ENCODE data around the gene KCNB1. TPM values are rescaled to one million over a fixed set of nuclear protein-coding genes. Genes with fewer than 3 reads are reported as not detected.

KCNB1 gene
- total and polyA plus RNA-seq, 2 of the 4 experiments (the other 2 are of a cell fraction): 0.05 TPM; not detected in 1

- no peak overlapping the region for H3K14ac ChIP-seq (replicated peaks; ENCODE audit: low read depth, low read length)
- H3K36me3 ChIP-seq (ENCODE audit: control insufficient read depth, insufficient read depth, low read length): no peaks in the 10 kb centered on the region
- H2AK9ac ChIP-seq (replicated peaks; ENCODE audit: low read depth, low read length, poor library complexity): no peak overlapping the region
- ATAC-seq (ENCODE audit: low read depth): no peak
- 67% methylated on average over 3 of the region's 12 CpGs; no CpG with 5 or more reads in 1 of the 2 experiments for WGBS, 2 experiments (ENCODE audit: extremely low coverage in 2 of 2, insufficient read length in 1 of 2)
- in situ Hi-C loops (cut with MboI; ENCODE audit: low sequenced_read_pairs): loop anchor here (25.0 kb wide), 1 partner anchor 527 kb away; no protein-coding TSS in a partner anchor
- peaks cover 32% of the 10 kb centered on the region for H3K27me3 ChIP-seq (ENCODE audit: control insufficient read depth, insufficient read depth, low read length)
- no peak overlapping the region for H2BK20ac ChIP-seq (ENCODE audit: low read depth, low read length)
- H2BK5ac ChIP-seq (ENCODE audit: low read depth, low read length, poor library complexity, severe bottlenecking): no peak overlapping the region
- H3K23ac ChIP-seq (ENCODE audit: low read depth, low read length): no peak overlapping the region
- intact Hi-C loops (cut with micrococcal nuclease): no loop called here
- no peak overlapping the region for H3K9ac ChIP-seq (ENCODE audit: low read depth, low read length)
- no peak overlapping the region for H3K4me3 ChIP-seq (ENCODE audit: insufficient read depth, low read depth, low read length)
- dilution Hi-C loops (cut with HindIII; ENCODE audit: low sequenced_read_pairs, unreplicated experiment): no loop called here
- H2AK5ac ChIP-seq (ENCODE audit: low read depth, low read length): no peak overlapping the region
- H3K9me1 ChIP-seq (ENCODE audit: insufficient read depth, low read length): no peaks in the 10 kb centered on the region
- no peak overlapping the region for H3K4me2 ChIP-seq (ENCODE audit: low read depth, low read length)
- H3K9me3 ChIP-seq (ENCODE audit: control insufficient read depth, insufficient read depth, low read length): no peaks in the 10 kb centered on the region
- H2BK15ac ChIP-seq (ENCODE audit: low read depth, low read length): no peak overlapping the region
- no TSS peak for BruUV-seq (replicated peaks)
- H3K4me1 ChIP-seq (ENCODE audit: control insufficient read depth, insufficient read depth, low read length): peaks cover 2% of the 10 kb centered on the region; the same call in 1 of the 2 replicates
- no peak overlapping the region for H3K4ac ChIP-seq (ENCODE audit: low read depth, low read length)
- H2BK120ac ChIP-seq (ENCODE audit: low read depth, low read length): no peak overlapping the region
- TF ChIP-seq MAFK (IDR thresholded peaks at IDR 0.05; ENCODE audit: low read depth, low read length): no peak
- no peak for TF ChIP-seq RAD21 (IDR thresholded peaks at IDR 0.05; ENCODE audit: low read length)
- TF ChIP-seq, protein P1, sequence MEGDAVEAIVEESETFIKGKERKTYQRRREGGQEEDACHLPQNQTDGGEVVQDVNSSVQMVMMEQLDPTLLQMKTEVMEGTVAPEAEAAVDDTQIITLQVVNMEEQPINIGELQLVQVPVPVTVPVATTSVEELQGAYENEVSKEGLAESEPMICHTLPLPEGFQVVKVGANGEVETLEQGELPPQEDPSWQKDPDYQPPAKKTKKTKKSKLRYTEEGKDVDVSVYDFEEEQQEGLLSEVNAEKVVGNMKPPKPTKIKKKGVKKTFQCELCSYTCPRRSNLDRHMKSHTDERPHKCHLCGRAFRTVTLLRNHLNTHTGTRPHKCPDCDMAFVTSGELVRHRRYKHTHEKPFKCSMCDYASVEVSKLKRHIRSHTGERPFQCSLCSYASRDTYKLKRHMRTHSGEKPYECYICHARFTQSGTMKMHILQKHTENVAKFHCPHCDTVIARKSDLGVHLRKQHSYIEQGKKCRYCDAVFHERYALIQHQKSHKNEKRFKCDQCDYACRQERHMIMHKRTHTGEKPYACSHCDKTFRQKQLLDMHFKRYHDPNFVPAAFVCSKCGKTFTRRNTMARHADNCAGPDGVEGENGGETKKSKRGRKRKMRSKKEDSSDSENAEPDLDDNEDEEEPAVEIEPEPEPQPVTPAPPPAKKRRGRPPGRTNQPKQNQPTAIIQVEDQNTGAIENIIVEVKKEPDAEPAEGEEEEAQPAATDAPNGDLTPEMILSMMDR (conservative IDR thresholded peaks at IDR 0.05; ENCODE audit: low read depth, low read length): no peak
- no peak for TF ChIP-seq NFE2L2 (IDR thresholded peaks at IDR 0.05; ENCODE audit: low read depth, low read length)
- TF ChIP-seq RCOR1 (IDR thresholded peaks at IDR 0.05; ENCODE audit: insufficient replicate concordance, low read length): no peak
- TF ChIP-seq ELK1 (IDR thresholded peaks at IDR 0.05; ENCODE audit: borderline replicate concordance, low read depth, low read length): no peak
- no peak for TF ChIP-seq MXI1 (IDR thresholded peaks at IDR 0.05; ENCODE audit: borderline replicate concordance, low read depth, low read length)
- no peak for TF ChIP-seq CEBPB (IDR thresholded peaks at IDR 0.05; ENCODE audit: low read depth, low read length)
- TF ChIP-seq CHD1 (IDR thresholded peaks at IDR 0.05; ENCODE audit: low read depth, low read length): no peak
- no peak for TF ChIP-seq USF2 (IDR thresholded peaks at IDR 0.05; ENCODE audit: low read depth, low read length)
- TF ChIP-seq RFX5 (IDR thresholded peaks at IDR 0.05; ENCODE audit: low read depth, low read length): no peak
- TF ChIP-seq MAZ (IDR thresholded peaks at IDR 0.05; ENCODE audit: borderline replicate concordance, low read depth, low read length): no peak
- TF ChIP-seq POLR2A (IDR thresholded peaks at IDR 0.05; ENCODE audit: low read depth, low read length): no peak
- no peak for TF ChIP-seq FOS (IDR thresholded peaks at IDR 0.05; ENCODE audit: low read depth, low read length)
- no peak for TF ChIP-seq BHLHE40 (IDR thresholded peaks at IDR 0.05; ENCODE audit: low read depth, low read length)
- TF ChIP-seq SMC3 (IDR thresholded peaks at IDR 0.05; ENCODE audit: low read depth, low read length): no peak
- H2AFZ ChIP-seq (replicated peaks; ENCODE audit: low read length, poor library complexity): no peak overlapping the region
- POLR2A ChIA-PET (ENCODE audit: unreplicated experiment): no interaction called here
- no peak overlapping the region for H3K18ac ChIP-seq (ENCODE audit: low read depth, low read length)
- H4K20me1 ChIP-seq (ENCODE audit: insufficient read depth, low read length): no peaks in the 10 kb centered on the region
- no peaks in the 10 kb centered on the region for H3K79me1 ChIP-seq (ENCODE audit: low read depth in 1 of 2, low read length in 2 of 2)
- no peak overlapping the region for H3K56ac ChIP-seq (ENCODE audit: extremely low read depth, insufficient read depth, low read length)
- no peak overlapping the region for H3K27ac ChIP-seq (ENCODE audit: insufficient read depth, low read length)
- CTCF ChIA-PET: interaction anchor here (1.0 to 1.3 kb wide), 2 partner anchors 10 to 206 kb away, joined by 3 read pairs; no protein-coding TSS in a partner anchor
- H4K8ac ChIP-seq (ENCODE audit: low read depth in 2 of 2, low read length in 2 of 2): no peak overlapping the region
- no peak for DNase-seq
- H4K5ac ChIP-seq (ENCODE audit: low read depth, low read length): no peak overlapping the region
- no peak overlapping the region for H4K91ac ChIP-seq (ENCODE audit: insufficient read depth, low read depth, low read length)
These were observed 147.0 kb downstream of the KCNB1 start for GRCh38 chr20:49335476-49335875.

Data from IMR-90 (cell line).